COR-L47 (cell line): ENCODE measurements around the gene SOX8.
A peak's percentile ranks its signal among the peaks of the same experiment; 100 is the strongest.
"Not testable (repeated sequence)": the region's sequence is repeated elsewhere in the genome, so short reads cannot be mapped to it uniquely, and the experiment has no call there.

ENCODE experiments used
- DNase-seq: peaks from one replicate; lab custom pipeline; 2025; lab: John Stamatoyannopoulos, UW

The SOX8 gene

GRCh38 chr16:955766-956165 lies 25.8 kb upstream of the SOX8 start:
- not testable (repeated sequence) for DNase-seq

- no peak for DNase-seq
Observed at GRCh38 chr16:959232-960040, 22.1 kb upstream of the SOX8 start.

- DNase-seq, result no peak
Observed at GRCh38 chr16:962366-962765, 19.2 kb upstream of the SOX8 start.

- no peak for DNase-seq
Observed at GRCh38 chr16:962901-963814, 18.4 kb upstream of the SOX8 start.

GRCh38 chr16:963913-964312 lies 17.7 kb upstream of the SOX8 start:
- no peak for DNase-seq

- DNase-seq, result no peak
Observed at GRCh38 chr16:964356-965035, 17.1 kb upstream of the SOX8 start.

GRCh38 chr16:965036-965395 lies 16.6 kb upstream of the SOX8 start:
- DNase-seq, result no peak

- DNase-seq, result no peak
Observed at GRCh38 chr16:965487-965886, 16.1 kb upstream of the SOX8 start.

GRCh38 chr16:966035-966434 lies 15.5 kb upstream of the SOX8 start:
- no peak for DNase-seq

GRCh38 chr16:966505-966904 lies 15.1 kb upstream of the SOX8 start:
- DNase-seq, result no peak

GRCh38 chr16:967077-967541 lies 14.5 kb upstream of the SOX8 start:
- no peak for DNase-seq

- DNase-seq, result no peak
Observed at GRCh38 chr16:967546-968295, 13.8 kb upstream of the SOX8 start.

GRCh38 chr16:968620-969019 lies 12.9 kb upstream of the SOX8 start:
- no peak for DNase-seq

- DNase-seq, result no peak
Observed at GRCh38 chr16:969508-970385, 11.8 kb upstream of the SOX8 start.

GRCh38 chr16:970386-970765 lies 11.2 kb upstream of the SOX8 start:
- DNase-seq, result no peak

- DNase-seq, result peak; percentile 42
Observed at GRCh38 chr16:970766-971581, 10.6 kb upstream of the SOX8 start, which contains the start of gene LMF1. Gene LMF1, minus strand, starts transcription at chr16:970984. Its CDS starts 4 bp downstream, at chr16:970980.

GRCh38 chr16:971582-971905 lies 10.0 kb upstream of the SOX8 start:
- no peak for DNase-seq

GRCh38 chr16:971981-972315 lies 9.6 kb upstream of the SOX8 start:
- DNase-seq, result no peak

GRCh38 chr16:972316-973002 lies 9.1 kb upstream of the SOX8 start:
- no peak for DNase-seq

GRCh38 chr16:973366-973765 lies 8.2 kb upstream of the SOX8 start:
- no peak for DNase-seq
